GM18508 (cell line): ENCODE results near the gene UBC.

Source experiments
- ATAC-seq: cut with Tn5 transposase; IDR thresholded peaks from one replicate; pipeline ENCODE4 v1.9.1; 2021; ENCODE audit warnings: moderate number of reproducible peaks; ENCODE audit not compliant: insufficient read depth, unreplicated experiment

Gene UBC

GRCh38 chr12:124867401-124867930, 47.0 kb downstream of the UBC start:
- ATAC-seq = no peak

GRCh38 chr12:124866883-124867400, 47.5 kb downstream of the UBC start:
- no peak for ATAC-seq

- ATAC-seq = no peak
Measured at GRCh38 chr12:124866195-124866882, 48.1 kb downstream of the UBC start.

- ATAC-seq = no peak
Measured at GRCh38 chr12:124865728-124866127, 48.7 kb downstream of the UBC start.

GRCh38 chr12:124864326-124864752, 50.1 kb downstream of the UBC start:
- no peak for ATAC-seq

GRCh38 chr12:124863416-124864325, 50.8 kb downstream of the UBC start, which contains the start of gene SCARB1:
TSS of gene SCARB1 (minus strand) at chr12:124863864. CDS start at chr12:124863720, 144 bp downstream.
- ATAC-seq = no peak

GRCh38 chr12:124862768-124863415, 51.6 kb downstream of the UBC start:
- ATAC-seq = peak; percentile 28

GRCh38 chr12:124861898-124862676, 52.4 kb downstream of the UBC start:
- no peak for ATAC-seq
